Neural crest cell (in vitro differentiated cells): ENCODE data around the gene GALR3. TPM values are rescaled to one million over a fixed set of nuclear protein-coding genes. Genes with fewer than 3 reads are reported as not detected.

Source experiments
- DNase-seq: peaks from one replicate; pipeline ENCODE4 v3.0.0; 2021; ENCODE audit warnings: low read depth, mixed read lengths, low spot score
- H3K27ac Mint-ChIP-seq: one replicate; pipeline ENCODE4 v1.8.0; 2021; ENCODE audit warnings: mild to moderate bottlenecking, mixed read lengths; ENCODE audit not compliant: unreplicated experiment
- H3K27me3 Mint-ChIP-seq: 2 replicates; pipeline ENCODE4 v1.8.0; 2021; ENCODE audit warnings: low read depth, mild to moderate bottlenecking, mixed read lengths
- H3K36me3 Mint-ChIP-seq: 2 replicates; pipeline ENCODE4 v1.8.0; 2021; ENCODE audit warnings: low read depth, mild to moderate bottlenecking, mixed read lengths
- H3K4me1 Mint-ChIP-seq: 2 replicates; pipeline ENCODE4 v1.8.0; 2021; ENCODE audit warnings: mixed read lengths
- H3K4me3 Mint-ChIP-seq: one replicate; pipeline ENCODE4 v1.8.0; 2021; ENCODE audit warnings: mild to moderate bottlenecking, mixed read lengths
- H3K9me3 Mint-ChIP-seq: 2 replicates; pipeline ENCODE4 v1.8.0; 2021; ENCODE audit warnings: mixed read lengths
- total RNA-seq: library from RNA; stranded (reverse); gene quantifications from 2 replicates; pipeline ENCODE4 v1.2.1, GENCODE V29; 2021
- TF ChIP-seq, protein P1 (sequence below): fragments of 200-600 bp; sonication (generic); conservative IDR thresholded peaks from 2 replicates; pipeline ENCODE4 v1.5.0; 2021; ENCODE audit warnings: antibody characterized with exemption, mild to moderate bottlenecking

Gene GALR3
- total RNA-seq, 1 donor from 2014 or later, result 0.49 TPM

DNA sequence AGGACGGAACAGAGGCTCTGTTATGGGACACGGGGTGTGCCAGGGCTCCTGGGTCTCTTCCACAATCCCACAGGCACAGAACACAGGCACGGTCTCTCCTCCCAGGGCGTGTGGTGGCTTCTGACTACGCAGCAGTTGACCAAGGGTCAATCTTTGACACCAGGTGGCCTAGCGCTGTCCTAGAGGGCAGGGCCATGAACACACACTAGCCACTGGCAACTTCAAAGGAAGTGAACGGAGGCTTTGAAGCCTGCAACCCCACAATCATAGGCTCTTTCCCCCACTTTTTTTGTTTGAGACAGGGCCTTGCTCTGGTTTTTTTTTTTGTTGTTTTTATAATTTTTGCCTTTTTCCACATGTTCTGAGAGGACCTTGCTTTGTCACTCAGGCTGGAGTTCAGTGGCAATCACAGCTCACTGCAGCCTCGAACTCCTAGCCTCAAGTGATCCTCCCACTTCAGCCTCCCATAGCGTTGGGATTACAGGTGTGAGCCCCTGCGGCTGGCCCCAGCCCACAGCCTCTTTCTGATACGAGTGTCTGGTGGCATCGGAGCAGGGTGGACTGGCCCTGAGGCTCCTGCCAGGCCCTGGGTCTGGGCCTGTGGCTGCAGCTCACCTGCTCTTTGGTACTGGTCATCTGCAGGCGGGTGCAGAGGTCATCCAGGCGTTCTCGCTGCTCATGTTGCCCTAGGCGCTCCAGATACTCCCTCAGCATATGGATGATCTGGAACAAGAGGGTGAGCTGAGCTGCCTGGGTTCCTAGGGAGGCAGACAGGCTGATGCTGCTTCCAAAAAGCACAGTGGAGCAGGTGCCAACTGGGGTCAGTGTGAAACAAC, 9.1 kb downstream of the GALR3 start:
- no peaks in the 10 kb centered on the region for H3K4me1 Mint-ChIP-seq
- no peak for DNase-seq
- H3K27me3 Mint-ChIP-seq, result peaks cover 4% of the 10 kb centered on the region
- TF ChIP-seq, protein P1, sequence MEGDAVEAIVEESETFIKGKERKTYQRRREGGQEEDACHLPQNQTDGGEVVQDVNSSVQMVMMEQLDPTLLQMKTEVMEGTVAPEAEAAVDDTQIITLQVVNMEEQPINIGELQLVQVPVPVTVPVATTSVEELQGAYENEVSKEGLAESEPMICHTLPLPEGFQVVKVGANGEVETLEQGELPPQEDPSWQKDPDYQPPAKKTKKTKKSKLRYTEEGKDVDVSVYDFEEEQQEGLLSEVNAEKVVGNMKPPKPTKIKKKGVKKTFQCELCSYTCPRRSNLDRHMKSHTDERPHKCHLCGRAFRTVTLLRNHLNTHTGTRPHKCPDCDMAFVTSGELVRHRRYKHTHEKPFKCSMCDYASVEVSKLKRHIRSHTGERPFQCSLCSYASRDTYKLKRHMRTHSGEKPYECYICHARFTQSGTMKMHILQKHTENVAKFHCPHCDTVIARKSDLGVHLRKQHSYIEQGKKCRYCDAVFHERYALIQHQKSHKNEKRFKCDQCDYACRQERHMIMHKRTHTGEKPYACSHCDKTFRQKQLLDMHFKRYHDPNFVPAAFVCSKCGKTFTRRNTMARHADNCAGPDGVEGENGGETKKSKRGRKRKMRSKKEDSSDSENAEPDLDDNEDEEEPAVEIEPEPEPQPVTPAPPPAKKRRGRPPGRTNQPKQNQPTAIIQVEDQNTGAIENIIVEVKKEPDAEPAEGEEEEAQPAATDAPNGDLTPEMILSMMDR, result no peak
- peaks cover 13% of the 10 kb centered on the region for H3K36me3 Mint-ChIP-seq
- no peaks in the 10 kb centered on the region for H3K9me3 Mint-ChIP-seq
- no peak overlapping the region for H3K27ac Mint-ChIP-seq
- H3K4me3 Mint-ChIP-seq, result no peak overlapping the region

DNA sequence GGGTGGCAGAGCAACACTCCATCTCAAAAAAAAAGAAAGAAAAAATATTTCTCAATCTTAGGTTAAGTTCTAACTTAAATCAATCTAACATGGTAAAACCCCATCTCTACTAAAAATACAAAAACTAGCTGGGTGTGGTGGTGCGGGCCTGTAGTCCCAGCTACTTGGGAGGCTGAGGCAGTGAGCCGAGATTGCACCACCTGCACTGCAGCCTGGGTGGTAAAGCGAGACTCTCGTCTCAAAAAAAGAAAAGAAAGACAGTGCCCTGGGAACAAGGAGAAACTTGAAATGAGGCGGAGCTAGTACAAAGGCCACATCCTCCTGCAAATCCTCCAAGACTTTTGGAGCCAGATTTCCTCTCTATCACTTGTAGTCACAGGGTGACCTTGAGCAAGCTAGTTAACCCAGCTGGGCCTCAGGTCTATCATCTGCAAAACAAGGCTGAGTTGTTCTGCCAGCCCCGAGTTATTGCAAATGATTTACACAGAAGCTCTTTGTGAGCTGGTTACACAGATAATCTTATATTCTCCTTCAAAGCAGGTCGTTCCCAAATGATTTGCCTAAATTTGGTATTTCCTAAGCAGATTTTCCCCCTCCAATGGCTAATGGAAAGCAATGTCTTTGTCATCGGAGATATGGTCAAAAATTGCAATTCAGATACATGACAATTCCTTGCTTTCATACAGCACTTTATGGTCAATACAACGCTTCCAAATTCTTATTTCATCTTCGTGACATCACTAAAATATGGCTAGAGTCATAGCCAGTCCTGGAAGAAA, 19.0 kb downstream of the GALR3 start:
- H3K27me3 Mint-ChIP-seq, result no peaks in the 10 kb centered on the region
- TF ChIP-seq, protein P1, result no peak
- H3K4me3 Mint-ChIP-seq, result peak overlapping the region; percentile 81
- H3K4me1 Mint-ChIP-seq, result peaks cover 14% of the 10 kb centered on the region
- no peaks in the 10 kb centered on the region for H3K9me3 Mint-ChIP-seq
- H3K27ac Mint-ChIP-seq, result peak overlapping the region; percentile 9
- H3K36me3 Mint-ChIP-seq, result peaks cover 11% of the 10 kb centered on the region
- DNase-seq, result no peak

DNA sequence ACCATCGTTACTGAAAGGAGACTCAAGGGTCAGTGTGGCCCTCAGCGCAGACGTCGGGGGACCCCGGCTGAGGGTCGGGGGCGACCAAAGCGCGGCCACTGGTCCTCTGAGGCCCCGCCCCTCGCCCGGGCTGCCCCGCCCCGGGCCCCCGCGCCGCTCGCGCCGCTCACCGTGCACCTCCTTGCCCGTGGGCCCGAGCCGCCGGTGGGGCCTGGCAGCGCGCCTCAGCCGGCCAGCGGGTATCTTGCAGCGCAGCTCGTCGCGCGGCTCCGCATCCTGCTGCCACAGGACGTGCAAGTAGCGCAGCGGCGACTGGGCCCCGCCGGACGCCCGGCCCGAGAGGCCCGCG, 20.5 kb downstream of the GALR3 start:
- DNase-seq, result no peak
- no peaks in the 10 kb centered on the region for H3K27me3 Mint-ChIP-seq
- TF ChIP-seq, protein P1, result no peak
- H3K4me1 Mint-ChIP-seq, result peaks cover 23% of the 10 kb centered on the region
- no peaks in the 10 kb centered on the region for H3K9me3 Mint-ChIP-seq
- peaks cover 4% of the 10 kb centered on the region for H3K36me3 Mint-ChIP-seq
- H3K4me3 Mint-ChIP-seq, result peak overlapping the region; percentile 93
- peak overlapping the region; percentile 2 for H3K27ac Mint-ChIP-seq

- Mint-ChIP-seq H3K27me3 (no peaks in the 10 kb centered on the region), H3K27ac (no peak overlapping the region), H3K9me3 (no peaks in the 10 kb centered on the region), H3K4me3 (peak overlapping the region; percentile 91), H3K4me1 (peaks cover 35% of the 10 kb centered on the region), H3K36me3 (no peaks in the 10 kb centered on the region)
- TF ChIP-seq, protein P1, result peak; percentile 1
- no peak for DNase-seq
Measured at GRCh38 chr22:37844904-37845329, 21.7 kb downstream of the GALR3 start.

GRCh38 chr22:37846433-37846832, 23.3 kb downstream of the GALR3 start:
- Mint-ChIP-seq H3K27me3 (no peaks in the 10 kb centered on the region), H3K9me3 (no peaks in the 10 kb centered on the region), H3K4me1 (peaks cover 46% of the 10 kb centered on the region), H3K27ac (no peak overlapping the region), H3K4me3 (peak overlapping the region; percentile 73), H3K36me3 (peaks cover 5% of the 10 kb centered on the region)
- TF ChIP-seq, protein P1, result no peak
- no peak for DNase-seq
